SHP77 treated with DMSO at 0.1 percent for 48 hours (cell line): Measurements from ENCODE around the gene SURF2.
"Not testable (repeated sequence)": the region's sequence is repeated elsewhere in the genome, so short reads cannot be mapped to it uniquely, and the experiment has no call there.

Experiments used
- DNase-seq: peaks from one replicate; lab custom pipeline; 2025; lab: John Stamatoyannopoulos, UW

SURF2 gene

DNA sequence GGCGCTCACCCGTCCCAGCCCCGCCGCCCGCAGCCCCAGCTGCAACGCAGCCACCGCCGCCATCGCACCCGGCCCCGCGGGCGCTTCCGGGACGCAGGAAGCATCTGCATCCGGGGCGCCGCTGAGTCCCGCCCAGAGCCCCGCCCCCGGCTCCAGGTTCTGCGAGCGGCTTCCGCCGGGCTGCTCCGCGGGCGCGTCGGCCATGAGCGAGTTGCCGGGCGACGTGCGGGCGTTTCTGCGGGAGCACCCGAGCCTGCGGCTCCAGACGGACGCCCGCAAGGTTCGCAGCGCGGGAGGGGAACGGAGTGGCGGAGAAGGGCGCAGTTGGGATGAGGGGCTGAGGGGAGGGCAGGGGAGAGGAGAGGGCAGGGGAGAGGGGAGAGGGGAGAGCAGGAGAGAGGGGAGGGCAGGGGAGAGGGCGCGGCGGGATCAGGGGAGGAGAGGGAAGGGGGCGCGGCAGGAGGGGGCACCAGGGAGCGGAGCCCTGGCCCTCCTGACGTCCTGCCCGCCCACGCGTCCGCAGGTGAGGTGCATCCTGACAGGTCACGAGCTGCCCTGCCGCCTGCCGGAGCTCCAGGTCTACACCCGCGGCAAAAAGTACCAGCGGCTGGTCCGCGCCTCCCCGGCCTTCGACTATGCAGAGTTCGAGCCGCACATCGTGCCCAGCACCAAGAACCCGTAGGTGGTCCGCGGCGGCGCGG, at the start of gene SURF2, which contains the start of gene SURF1:
Gene SURF2 (plus strand): TSS at position 160 of the 701 bp plus-strand sequence. CDS start 43 bp downstream, at position 203.
Gene SURF1 (minus strand): TSS at position 97 of the 701 bp plus-strand sequence. CDS start 34 bp downstream, at position 63.
- peak; percentile 28 for DNase-seq

DNA sequence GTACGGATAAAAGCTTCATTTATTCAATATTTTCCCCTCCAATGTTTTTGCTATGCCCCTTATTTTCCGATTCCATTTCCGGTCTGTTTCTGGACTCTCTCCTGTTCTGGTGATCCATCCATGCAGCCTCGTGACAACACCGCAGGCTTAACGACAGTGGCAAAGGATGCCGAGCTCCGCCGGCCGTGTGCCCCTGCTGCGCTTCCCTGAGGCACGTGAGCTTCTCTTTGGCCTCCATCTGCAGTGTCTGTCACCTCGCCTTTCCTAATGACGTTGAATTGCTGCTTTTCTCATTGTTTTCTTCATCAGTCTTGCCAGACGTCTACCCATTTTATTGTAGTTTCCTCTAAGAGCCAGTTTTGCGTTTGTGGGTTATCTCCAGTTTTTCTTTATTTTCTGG, 49.0 kb upstream of the SURF2 start:
- DNase-seq: no peak

DNA sequence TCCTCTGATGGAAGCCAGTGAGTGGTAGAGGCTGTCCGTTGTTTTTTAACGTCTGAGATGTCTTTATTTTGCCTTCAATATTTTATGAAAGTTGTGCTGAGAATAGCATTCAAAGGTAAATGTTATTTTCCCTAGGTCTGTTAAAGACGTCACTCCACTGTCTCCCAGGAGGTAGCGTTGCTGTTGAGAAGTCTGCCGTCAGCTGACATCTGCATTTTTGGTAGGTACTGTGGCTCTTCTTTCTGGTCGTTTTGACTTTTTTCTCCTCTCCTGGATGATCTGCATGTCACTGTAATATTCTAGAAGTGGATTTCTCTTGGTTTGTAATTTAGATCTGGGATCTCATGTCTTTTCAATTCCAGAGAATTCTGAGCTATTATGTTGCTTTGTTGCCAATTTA, 46.7 kb upstream of the SURF2 start:
- DNase-seq: no peak

DNA sequence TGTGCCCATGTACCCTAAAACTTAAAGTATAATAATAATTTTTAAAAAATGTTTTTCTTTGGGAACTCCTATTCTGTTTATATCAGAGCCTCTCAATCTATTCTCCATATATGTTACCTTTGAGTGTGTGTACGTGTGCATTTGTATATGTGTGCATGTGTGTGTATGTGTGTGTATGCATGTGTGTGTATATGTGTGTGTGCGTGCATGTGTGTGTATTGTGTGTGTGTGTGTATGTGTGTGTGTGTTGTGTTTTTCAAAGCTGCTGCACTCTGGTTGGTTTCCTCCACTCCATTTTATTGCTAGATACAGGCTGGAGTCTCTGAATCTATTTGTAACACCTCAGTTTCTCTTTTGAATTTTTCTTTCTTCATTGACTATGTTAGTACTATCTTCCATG, 40.4 kb upstream of the SURF2 start:
- no peak for DNase-seq

DNA sequence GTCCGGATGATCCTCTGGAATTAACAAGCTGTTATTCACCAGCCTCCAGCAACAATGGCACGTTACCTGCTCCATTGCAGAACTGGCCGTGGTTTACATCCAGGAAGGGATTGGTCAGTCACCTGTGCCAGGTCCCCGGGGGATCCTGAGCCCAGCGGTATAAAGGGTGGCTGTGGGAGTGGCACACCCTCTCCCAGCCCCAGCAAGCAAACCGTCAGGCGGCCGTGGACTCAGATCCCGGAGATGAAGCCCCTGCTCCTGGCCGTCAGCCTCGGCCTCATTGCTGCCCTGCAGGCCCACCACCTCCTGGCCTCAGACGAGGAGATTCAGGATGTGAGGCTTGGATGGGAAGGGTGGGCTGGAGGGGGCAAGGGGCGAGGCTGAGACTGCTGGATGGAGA, 38.8 kb upstream of the SURF2 start:
- DNase-seq: not testable (repeated sequence)

DNA sequence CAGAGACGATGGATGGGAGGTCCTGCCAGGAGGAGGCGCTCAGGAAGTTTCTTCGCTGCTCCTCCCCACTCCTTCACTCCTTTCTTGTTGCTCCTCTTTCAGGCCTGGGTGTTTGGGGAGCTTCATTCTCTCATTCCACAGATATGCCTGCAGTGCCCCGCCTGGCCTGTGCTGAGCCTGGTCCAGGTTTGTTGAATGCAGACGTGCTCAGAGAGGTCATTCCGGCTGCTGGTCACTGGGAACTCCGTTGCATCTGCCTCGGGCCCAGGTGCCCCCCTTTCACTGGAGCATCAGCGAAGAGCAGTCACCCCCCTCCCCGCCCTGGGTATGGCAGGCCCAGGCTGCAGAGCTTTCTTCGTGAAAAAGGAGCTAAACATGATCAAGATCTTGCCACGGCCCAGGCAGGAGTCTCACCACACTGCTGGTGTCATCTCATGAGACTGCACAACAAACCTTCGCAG, 35.9 kb upstream of the SURF2 start:
- no peak for DNase-seq

DNA sequence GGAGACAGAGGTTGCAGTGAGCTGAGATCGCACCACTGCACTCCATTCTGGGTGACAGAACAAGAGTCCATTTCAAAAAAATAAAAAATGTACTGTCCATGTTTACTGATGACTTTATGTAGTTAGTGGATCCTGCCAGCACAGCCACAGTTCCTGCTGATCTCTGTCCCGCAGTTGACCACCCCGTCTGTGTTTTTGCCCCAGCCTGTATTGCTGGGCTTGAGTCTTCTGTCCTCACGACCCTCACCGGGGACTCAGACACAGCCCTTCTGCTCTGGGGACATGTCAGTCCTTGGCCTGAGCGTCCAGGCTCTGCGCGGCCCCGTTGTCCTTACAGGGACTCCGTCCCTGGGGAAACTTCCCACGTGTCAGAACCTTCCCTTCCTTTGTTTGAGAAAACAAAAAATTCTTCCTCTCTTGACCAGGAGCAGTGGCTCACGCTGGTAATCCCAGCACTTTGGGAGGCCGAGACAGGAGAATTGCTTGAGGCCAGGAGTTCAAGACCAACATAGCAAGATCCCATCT, 34.9 kb upstream of the SURF2 start:
- no peak for DNase-seq

DNA sequence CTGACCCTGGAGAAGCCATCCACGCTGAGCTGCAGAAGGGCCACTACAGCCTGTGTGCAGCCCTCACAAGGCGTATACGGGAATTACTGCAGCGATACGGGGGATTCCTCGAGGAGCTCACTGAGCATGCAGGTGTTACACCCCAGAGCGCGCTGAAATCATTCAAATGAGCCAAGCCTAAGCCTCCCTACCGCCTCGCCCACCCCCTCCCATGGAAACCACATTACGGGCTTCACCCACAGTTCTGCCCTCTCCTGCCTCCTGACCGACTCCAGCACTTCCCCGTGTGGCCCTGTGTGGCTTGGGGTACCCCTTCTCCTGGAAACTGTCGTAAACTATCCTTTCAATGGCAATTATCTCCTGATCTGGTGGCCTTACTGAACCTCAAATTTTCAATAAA, 33.6 kb upstream of the SURF2 start:
- no peak for DNase-seq

DNA sequence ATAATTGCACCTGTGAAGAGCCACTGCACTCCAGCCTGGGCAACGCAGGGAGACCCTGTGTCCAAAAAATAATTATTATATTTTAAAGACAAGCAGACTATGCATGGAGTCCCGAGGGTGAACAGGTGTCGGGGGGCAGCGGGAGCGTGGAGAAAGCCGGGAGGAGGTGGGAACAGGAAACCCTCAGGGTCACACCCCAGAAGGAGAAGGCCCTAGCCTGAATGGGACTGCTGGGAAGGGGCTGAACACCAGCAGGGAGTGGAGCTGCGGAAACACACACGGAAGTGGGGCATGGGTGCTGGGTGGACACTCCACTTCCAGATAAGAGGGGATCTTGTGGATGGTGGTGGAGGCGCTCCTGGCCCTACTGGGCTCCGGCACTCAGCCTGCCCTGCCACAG, 33.1 kb upstream of the SURF2 start:
- no peak for DNase-seq

DNA sequence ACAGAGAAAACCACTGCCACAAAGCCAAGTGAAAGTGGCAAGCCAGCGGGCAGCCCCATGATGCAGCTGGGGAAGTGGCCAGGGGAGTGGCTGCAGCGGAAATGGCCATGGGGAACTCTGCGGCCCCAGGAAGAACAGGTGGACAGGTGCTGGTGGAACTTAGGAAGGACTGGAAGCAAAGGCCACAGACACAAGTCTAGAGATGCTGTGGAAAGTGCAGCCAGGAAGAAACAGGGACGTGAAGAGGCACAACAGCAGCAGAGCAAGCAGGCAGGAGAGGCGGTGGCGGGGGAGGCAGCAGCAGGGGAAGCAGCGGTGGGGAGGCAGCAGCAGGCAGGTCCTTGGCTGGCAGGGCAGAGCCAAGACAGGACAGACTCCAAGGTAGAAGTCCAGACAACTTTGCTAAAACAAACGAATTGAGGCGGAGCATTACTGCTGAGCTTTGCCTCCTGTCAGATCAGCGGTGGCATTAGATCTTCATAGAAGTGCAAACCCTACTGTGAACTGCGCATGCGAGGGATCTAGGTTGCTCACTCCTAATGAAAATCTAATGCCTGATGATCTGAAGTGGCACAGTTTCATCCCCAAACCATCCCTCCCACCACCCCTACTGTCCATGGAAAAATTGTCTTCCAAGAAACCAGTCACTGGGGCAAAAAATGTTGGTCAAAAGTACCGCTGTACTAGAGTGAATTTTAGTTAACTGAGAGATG, 32.2 kb upstream of the SURF2 start:
- DNase-seq: no peak

DNA sequence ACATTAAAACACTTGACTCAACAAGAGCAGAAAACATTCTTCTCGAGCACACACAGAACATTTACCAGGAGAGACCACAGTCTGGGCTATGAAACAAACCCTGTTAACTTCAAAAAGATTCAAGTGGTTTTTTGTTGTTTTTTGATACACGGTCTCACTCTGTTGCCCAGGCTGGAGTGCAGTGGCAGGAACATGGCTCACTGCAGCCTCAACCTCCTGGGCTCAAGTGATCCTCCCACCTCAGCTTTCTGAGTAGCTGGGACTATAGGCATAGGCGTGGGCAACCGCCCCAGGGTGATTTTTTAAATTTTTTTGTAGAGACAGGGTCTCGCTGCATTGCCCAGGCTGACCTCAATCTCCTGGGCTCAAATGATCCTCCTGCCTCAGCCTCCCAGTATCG, 29.3 kb upstream of the SURF2 start:
- not testable (repeated sequence) for DNase-seq

DNA sequence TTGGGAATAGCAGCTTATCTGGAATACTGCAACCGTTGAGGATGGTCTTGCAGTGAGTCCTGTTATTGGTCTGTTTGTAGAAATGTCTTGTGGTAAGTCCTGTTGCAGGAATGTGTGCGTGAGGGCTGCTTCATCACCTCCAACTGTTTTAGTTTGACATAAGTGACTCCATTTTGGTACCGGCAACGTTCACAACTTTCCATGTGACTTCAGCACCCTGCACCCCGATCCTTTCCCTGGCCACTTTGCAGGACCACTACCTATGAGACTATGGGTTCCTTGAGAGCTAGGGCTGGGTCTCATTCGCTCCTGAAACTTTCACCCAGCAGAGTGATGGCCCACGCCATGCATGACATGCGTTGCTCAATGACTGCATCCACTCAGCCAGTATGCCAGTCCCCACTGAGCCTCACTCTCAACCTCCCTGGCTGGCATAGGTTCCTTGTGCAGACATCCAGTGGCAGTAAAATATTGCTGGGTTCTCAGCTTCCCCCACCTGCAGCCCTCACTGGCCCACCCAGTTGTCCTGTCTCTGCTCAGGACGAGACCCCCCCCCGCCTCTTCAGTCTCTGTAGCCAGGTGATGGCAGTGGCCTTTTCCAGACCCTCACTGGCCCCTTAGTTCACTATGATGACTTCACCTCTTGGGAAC, 28.4 kb upstream of the SURF2 start:
- no peak for DNase-seq

DNA sequence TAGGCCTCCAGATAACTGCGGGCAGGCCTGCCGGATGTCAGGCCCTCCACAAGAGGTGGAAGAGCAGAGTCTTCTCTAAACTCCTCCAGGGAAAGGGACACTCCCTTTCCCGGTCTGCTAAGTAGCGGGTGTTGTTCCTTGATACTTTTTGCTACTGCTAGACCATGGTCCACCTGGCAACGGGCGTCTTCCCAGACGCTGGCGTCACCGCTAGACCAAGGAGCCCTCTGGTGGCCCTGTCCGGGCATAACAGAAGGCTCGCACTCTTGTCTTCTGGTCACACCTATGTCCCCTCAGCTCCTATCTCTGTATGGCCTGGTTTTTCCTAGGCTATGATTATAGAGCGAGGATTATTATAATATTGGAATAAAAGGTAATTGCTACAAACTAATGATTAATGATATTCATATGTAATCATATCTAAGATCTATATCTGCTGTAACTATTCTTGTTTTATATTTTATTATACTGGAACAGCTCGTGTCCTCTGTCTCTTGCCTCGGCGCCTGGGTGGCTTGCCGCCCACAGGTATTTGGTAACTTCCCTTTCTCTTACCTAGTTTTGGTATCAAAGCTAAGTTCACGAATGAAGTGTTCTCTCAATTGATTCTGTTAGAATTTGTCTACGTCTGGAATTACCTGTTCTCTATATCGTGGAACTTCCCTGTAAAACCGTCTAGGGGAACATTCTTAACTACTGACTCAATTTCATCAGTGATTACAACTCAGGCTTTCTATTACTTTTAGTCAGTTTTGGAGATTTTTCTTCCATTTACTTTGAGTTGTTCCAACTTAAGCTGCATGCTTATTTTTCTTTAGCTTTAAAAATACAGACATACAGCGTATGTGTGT, 26.8 kb upstream of the SURF2 start:
- DNase-seq: peak; percentile 17

DNA sequence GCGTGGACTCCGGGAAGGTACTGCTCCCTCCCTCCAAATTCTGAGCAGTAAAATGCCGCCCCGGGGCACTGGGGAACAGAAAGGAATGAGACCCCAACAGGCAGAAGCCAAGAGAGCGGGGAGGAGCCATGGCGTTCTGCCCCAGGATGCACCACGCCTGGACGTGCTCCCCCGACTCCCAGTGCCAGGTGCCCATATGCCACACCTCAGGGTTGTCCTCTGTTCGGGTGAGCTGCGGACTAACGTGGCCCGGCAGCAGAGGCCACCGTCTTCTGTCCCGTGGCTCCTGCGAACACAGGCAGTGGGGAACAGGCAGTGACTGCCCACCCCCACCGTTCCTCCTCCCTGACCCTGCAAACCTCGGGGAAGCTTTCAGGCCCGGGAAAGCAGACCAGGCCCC, 25.1 kb upstream of the SURF2 start:
- DNase-seq: no peak

DNA sequence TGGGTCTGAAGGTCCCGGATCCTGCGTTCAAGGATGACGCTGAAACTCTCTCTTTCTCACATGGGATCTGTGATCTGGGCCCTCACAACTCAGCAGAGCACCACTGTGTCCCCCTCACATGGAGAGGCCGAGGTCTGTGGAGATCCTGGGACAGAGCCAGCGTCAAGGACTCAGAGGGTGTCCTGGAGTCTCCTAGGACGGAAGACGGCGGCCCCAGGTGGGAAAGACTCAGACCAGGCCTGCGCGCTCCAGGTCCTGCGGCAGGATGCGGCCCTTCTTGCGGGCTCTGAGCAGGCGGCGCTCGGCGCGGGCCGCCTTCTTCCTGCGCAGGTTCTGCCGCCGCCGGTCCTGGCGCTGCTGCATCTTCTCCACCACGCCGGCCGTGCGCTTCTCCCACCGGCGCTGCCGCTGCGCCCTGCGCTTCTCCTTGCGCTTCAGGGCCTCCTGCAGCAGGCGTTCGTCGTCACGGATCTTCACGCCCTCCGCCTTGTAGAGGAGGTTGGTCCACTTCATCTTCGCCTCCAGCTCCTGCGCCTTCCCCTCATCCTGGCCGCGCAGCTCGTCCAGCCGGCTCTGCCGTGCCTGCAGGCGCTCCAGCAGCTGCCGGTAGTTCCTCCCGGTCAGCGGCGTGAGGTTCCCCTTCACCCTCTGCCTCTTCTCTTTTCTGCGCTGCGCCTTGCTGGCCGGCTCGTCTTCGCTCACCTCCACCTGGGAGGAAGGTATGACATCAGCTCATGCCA, 24.5 kb upstream of the SURF2 start:
- DNase-seq: no peak

DNA sequence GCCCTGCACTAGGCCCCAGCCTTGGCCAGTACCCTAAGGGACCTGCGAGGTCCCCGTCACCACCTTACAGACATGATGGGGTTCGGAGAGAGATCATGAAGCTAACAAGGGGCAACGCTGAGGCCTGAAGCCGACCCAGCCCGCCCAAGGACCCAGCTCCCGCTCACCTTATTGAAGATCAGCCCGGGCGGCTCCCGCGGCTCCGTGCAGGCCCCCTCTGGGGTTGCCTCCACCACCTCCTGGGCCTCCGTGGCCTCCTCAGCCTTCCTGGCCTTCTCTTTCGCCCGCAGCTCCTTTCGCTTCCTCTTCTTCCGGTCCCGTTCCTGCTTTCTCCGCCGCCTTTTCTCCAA, 24.0 kb upstream of the SURF2 start:
- no peak for DNase-seq

DNA sequence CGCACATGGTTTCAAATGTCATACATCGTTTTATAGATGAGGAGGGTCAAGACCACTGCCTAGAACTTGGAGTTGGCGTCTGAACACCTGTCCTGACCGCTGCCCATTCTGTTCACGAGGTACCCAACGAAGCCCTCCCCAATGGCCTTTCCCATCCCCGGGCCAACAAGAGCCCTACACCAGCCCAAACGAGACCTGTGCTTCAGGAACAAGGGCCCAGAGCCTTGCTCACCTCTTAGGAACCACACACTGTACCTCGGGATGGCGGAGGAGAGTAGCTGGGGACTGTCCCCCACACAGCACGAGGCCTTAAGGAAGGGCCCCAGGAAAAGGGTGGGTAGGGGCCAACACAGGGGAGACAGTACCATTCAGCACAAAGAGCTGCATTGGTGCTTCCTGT, 23.3 kb upstream of the SURF2 start:
- DNase-seq: no peak

DNA sequence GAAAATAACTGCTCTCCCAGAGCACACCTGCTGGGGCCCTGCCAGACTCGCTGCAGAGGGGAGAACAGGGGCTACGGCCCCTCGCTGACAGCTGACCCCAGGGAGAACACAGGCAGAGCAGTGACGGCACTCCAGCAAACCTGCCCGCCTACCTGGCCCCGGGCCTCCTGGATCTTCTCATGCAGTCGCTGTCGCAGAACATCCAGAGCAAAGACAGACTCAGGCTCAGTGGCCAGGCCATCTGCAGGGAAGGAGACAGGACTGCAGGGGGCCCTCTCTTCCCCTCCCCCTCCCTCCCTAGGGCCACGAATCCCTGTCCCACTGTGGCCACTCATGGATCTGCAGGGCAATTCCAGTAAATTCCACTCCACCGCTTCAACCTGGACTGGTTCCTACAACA, 22.8 kb upstream of the SURF2 start:
- no peak for DNase-seq

DNA sequence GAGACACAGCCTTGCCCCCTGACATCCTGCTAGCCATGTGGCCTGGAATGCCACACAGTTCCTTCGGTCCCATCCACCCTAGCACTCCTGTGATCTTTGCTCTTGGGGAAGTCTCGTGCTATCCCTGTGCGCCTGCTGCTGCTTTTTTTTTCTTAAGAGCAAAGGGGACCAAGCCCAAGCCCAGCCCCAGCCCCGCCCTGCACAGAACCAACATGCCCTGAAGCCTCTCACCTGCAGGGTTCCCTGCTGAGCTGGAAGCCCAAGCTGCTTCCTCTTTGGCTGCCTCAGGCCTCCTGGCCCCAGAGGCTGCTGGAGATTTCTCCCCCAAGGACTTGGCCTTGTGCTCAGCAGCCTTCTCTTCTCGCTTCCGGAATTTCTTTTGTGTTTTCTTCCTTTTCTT, 22.2 kb upstream of the SURF2 start:
- DNase-seq: no peak

DNA sequence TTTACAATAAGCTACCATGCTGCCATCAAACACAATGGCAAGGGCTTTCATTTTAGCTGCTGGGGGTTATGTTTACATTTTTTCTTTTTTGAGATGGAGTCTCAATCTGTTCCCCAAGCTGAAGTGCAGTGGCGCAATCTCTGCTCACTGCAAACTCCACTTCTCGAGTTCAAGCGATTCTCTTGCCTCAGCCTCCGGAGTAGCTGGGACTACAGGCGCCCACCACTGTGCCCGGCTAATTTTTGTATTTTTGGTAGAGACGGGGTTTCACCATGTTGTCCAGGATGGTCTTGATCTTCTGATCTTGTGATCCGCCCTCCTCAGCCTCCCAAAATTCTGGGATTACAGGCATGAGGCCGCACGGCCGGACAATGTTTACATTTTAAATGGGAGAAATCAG, 21.5 kb upstream of the SURF2 start:
- DNase-seq: not testable (repeated sequence)
